ENCODE measurements around the gene MYLK2.

MYLK2 gene

DNA sequence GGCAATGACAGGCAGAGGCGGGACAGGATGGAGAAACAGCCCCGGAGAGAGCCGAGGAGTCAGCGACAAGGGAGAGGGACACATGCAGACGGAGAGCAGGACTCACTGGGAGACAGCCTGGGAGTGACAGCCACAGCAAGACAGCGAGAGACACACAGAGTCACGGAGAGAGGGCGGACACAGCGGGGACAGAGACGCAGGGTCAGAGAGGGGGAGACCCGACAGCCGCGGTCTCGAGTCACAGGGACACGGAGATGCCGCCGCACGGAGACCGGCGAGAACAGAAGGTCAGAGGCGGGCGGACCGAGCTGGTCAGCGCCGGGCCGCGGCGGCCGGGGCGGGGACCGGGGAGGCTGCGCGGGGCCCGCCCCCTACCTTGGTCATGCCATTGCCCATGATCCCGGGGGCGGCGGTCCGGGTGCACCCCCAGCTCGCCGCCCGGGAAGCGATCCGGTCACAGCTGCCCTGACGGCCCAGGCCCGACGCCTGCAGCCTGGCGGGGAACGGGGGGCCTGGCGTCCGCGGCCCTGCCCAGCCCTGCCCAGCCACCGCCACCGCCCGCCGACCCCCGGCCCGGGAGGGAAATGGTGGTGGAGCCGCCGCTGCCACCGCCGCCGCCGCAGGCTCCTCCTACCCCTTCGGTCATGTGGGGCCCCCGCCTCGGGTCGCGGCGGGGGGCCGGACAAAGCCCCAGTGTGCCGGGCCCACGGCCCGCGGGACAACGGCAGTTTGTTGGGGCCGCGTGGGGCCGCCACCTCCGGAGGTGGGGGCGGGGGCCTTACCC lies 51.0 kb downstream of the MYLK2 start, which contains the start of the genes DUSP15 and TTLL9:
TSS of gene DUSP15 (minus strand) at position 586 of the 784 bp plus-strand sequence. CDS start at position 396, 190 bp downstream.
TSS of gene TTLL9 (plus strand) at position 693 of the 784 bp plus-strand sequence. CDS start 493 bp downstream, outside the sequence.
- no peak for DNase-seq
- Histone ChIP-seq H2BK120ac (ENCODE audit: low read depth, low read length) (no peak within 1 kb of the TSS), H2BK15ac (replicated peaks; ENCODE audit: low read depth) (no peak within 1 kb of the TSS), H3K4me1 (ENCODE audit: control insufficient read depth, low read depth, low read length) (no peaks in the 10 kb centered on the region), H3K4me3 (ENCODE audit: low read length) (peak within 1 kb of the TSS; percentile 39), H4K8ac (ENCODE audit: low read depth, low read length) (no peak within 1 kb of the TSS), H3K4me2 (ENCODE audit: low read length) (peak within 1 kb of the TSS; percentile 98), H3K4ac (ENCODE audit: low read depth, low read length) (no peak within 1 kb of the TSS), H3K27me3 (ENCODE audit: insufficient read depth, low read length, poor library complexity) (peaks cover 8% of the 10 kb centered on the region), H3K56ac (ENCODE audit: low read length) (peak within 1 kb of the TSS; percentile 91), H3K79me1 (ENCODE audit: low read length) (no peaks in the 10 kb centered on the region), H3K9ac (ENCODE audit: low read length) (peak within 1 kb of the TSS; percentile 68), H3K27ac (ENCODE audit: low read depth, low read length) (no peak within 1 kb of the TSS), H2AK5ac (ENCODE audit: low read length) (no peak within 1 kb of the TSS), H3K18ac (ENCODE audit: low read length) (no peak within 1 kb of the TSS), H3K79me2 (ENCODE audit: control insufficient read depth, insufficient read depth, low read length) (no peaks in the 10 kb centered on the region), H3K23ac (ENCODE audit: low read length) (no peak within 1 kb of the TSS), H2BK5ac (ENCODE audit: low read length) (no peak within 1 kb of the TSS), H4K5ac (ENCODE audit: low read length) (no peak within 1 kb of the TSS), H3K36me3 (ENCODE audit: control insufficient read depth, insufficient read depth, low read length) (no peaks in the 10 kb centered on the region)
- WGBS (ENCODE audit: extremely low coverage, insufficient coverage, low lambda C conversion rate) = no CpG with 5 or more reads among the region's 80 CpGs

DNA sequence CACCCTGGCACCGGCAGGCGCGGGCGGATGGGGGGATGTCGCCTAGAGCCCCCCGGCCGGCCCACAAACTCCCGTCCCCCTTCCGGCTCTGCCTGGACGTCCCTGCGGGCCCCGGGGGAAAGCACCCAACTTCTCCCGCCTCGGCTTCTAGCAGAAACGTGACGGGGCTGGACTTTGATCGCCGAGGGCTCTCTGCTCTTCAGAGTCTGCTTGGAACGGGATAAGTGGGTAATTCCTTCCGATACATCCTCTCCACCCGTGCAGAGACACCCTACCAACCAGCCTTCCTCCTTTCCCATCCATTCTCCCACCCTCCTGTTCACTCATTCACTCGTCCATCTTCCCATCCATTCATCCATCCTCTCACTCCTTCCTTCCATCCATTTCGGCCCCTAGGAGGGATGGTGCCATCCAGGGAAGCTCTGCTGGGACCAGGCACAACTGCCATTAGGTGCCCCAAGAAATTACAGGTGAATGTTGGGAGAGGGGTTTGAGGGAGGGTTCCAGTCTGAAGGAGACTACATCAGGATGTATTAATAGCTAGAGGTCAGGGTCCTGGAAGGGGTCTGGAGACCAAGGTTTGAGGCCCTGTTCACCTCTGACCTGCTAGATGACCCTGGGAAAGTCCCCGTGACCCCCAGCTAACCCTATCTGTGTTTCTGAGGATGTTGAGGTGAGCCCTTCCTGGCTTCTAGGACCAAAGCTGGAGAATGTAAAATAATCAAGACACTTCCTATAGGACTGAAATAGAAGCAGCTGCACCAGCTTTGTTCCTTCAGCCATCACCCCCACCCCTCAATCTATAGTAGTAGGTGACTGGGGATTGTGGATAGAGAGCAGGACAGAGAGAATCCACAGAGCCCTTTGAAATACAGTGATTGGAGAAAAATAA lies 51.8 kb downstream of the MYLK2 start:
- no peak overlapping the region for H3K4ac ChIP-seq (ENCODE audit: low read depth, low read length)
- no peaks in the 10 kb centered on the region for H3K36me3 ChIP-seq (ENCODE audit: control insufficient read depth, insufficient read depth, low read length)
- no peak overlapping the region for H2BK5ac ChIP-seq (ENCODE audit: low read length)
- H3K79me2 ChIP-seq (ENCODE audit: control insufficient read depth, insufficient read depth, low read length) = no peaks in the 10 kb centered on the region
- peak overlapping the region; percentile 68 for H3K9ac ChIP-seq (ENCODE audit: low read length)
- H3K4me1 ChIP-seq (ENCODE audit: control insufficient read depth, low read depth, low read length) = no peaks in the 10 kb centered on the region
- H3K56ac ChIP-seq (ENCODE audit: low read length) = peak overlapping the region; percentile 91
- no peak overlapping the region for H4K5ac ChIP-seq (ENCODE audit: low read length)
- no peak overlapping the region for H2AK5ac ChIP-seq (ENCODE audit: low read length)
- peak overlapping the region; percentile 98 for H3K4me2 ChIP-seq (ENCODE audit: low read length)
- no peak overlapping the region for H4K8ac ChIP-seq (ENCODE audit: low read depth, low read length)
- no peaks in the 10 kb centered on the region for H3K79me1 ChIP-seq (ENCODE audit: low read length)
- H3K27me3 ChIP-seq (ENCODE audit: insufficient read depth, low read length, poor library complexity) = peaks cover 8% of the 10 kb centered on the region
- no CpG with 5 or more reads among the region's 24 CpGs for WGBS (ENCODE audit: extremely low coverage, insufficient coverage, low lambda C conversion rate)
- no peak overlapping the region for H2BK120ac ChIP-seq (ENCODE audit: low read depth, low read length)
- H3K18ac ChIP-seq (ENCODE audit: low read length) = no peak overlapping the region
- H3K27ac ChIP-seq (ENCODE audit: low read depth, low read length) = no peak overlapping the region
- no peak overlapping the region for H3K4me3 ChIP-seq (ENCODE audit: low read length)
- DNase-seq = no peak
- H3K23ac ChIP-seq (ENCODE audit: low read length) = no peak overlapping the region
- no peak overlapping the region for H2BK15ac ChIP-seq (replicated peaks; ENCODE audit: low read depth)

DNA sequence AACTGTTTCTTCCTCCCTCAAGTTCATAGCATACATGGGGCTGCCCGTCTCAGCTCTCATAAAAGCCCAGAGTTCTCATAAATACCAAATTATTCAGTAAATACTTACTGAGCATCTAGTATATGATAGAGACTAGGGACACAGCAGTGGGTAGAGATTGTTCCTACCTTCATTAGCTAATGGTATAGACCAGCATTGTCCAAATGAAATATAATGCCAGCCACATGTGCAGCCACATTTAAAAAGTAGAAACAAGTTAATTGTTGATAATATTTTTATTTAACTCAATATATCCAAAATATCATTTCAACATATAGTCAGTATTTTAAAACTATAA lies 52.4 kb downstream of the MYLK2 start:
- H3K4me2 ChIP-seq (ENCODE audit: low read length) = no peak overlapping the region
- no peaks in the 10 kb centered on the region for H3K79me1 ChIP-seq (ENCODE audit: low read length)
- H3K56ac ChIP-seq (ENCODE audit: low read length) = no peak overlapping the region
- H3K79me2 ChIP-seq (ENCODE audit: control insufficient read depth, insufficient read depth, low read length) = no peaks in the 10 kb centered on the region
- H3K27ac ChIP-seq (ENCODE audit: low read depth, low read length) = no peak overlapping the region
- DNase-seq = no peak
- no peak overlapping the region for H3K18ac ChIP-seq (ENCODE audit: low read length)
- H3K4me3 ChIP-seq (ENCODE audit: low read length) = no peak overlapping the region
- no peak overlapping the region for H2AK5ac ChIP-seq (ENCODE audit: low read length)
- H3K9ac ChIP-seq (ENCODE audit: low read length) = no peak overlapping the region
- H4K5ac ChIP-seq (ENCODE audit: low read length) = no peak overlapping the region
- no CpG with 5 or more reads among the region's 1 CpG for WGBS (ENCODE audit: extremely low coverage, insufficient coverage, low lambda C conversion rate)
- H3K36me3 ChIP-seq (ENCODE audit: control insufficient read depth, insufficient read depth, low read length) = no peaks in the 10 kb centered on the region
- H3K23ac ChIP-seq (ENCODE audit: low read length) = no peak overlapping the region
- no peaks in the 10 kb centered on the region for H3K4me1 ChIP-seq (ENCODE audit: control insufficient read depth, low read depth, low read length)
- H2BK120ac ChIP-seq (ENCODE audit: low read depth, low read length) = no peak overlapping the region
- no peak overlapping the region for H4K8ac ChIP-seq (ENCODE audit: low read depth, low read length)
- no peak overlapping the region for H2BK5ac ChIP-seq (ENCODE audit: low read length)
- H3K4ac ChIP-seq (ENCODE audit: low read depth, low read length) = no peak overlapping the region
- H2BK15ac ChIP-seq (replicated peaks; ENCODE audit: low read depth) = no peak overlapping the region
- H3K27me3 ChIP-seq (ENCODE audit: insufficient read depth, low read length, poor library complexity) = peaks cover 8% of the 10 kb centered on the region

DNA sequence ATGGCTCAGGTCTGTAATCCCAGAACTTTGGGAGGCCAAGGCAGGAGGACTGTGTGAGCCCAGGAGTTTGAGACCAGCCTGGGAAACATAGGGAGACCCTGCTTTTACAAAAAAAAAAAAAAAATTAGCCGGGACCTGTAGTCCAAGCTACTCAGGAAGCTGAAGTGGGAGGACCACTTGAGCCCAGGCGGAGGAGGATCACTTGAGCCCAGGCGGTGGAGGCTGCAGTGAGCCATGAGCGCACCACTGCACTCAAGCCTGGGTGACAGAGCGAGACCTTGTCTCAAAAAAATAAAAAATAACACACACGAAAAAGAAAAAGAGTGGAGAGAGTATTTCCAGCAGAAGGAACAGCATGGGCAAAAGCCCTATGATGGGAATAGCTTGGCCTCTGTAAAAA lies 53.2 kb downstream of the MYLK2 start:
- no peak overlapping the region for H3K4me3 ChIP-seq (ENCODE audit: low read length)
- H2AK5ac ChIP-seq (ENCODE audit: low read length) = no peak overlapping the region
- DNase-seq = no peak
- no peak overlapping the region for H2BK5ac ChIP-seq (ENCODE audit: low read length)
- H3K4me1 ChIP-seq (ENCODE audit: control insufficient read depth, low read depth, low read length) = no peaks in the 10 kb centered on the region
- no peaks in the 10 kb centered on the region for H3K79me1 ChIP-seq (ENCODE audit: low read length)
- no peaks in the 10 kb centered on the region for H3K79me2 ChIP-seq (ENCODE audit: control insufficient read depth, insufficient read depth, low read length)
- H3K9ac ChIP-seq (ENCODE audit: low read length) = no peak overlapping the region
- H3K18ac ChIP-seq (ENCODE audit: low read length) = no peak overlapping the region
- no peaks in the 10 kb centered on the region for H3K36me3 ChIP-seq (ENCODE audit: control insufficient read depth, insufficient read depth, low read length)
- no peak overlapping the region for H4K8ac ChIP-seq (ENCODE audit: low read depth, low read length)
- no peak overlapping the region for H3K4me2 ChIP-seq (ENCODE audit: low read length)
- H2BK15ac ChIP-seq (replicated peaks; ENCODE audit: low read depth) = no peak overlapping the region
- H2BK120ac ChIP-seq (ENCODE audit: low read depth, low read length) = no peak overlapping the region
- H3K27me3 ChIP-seq (ENCODE audit: insufficient read depth, low read length, poor library complexity) = peaks cover 8% of the 10 kb centered on the region
- H3K56ac ChIP-seq (ENCODE audit: low read length) = no peak overlapping the region
- H4K5ac ChIP-seq (ENCODE audit: low read length) = no peak overlapping the region
- H3K4ac ChIP-seq (ENCODE audit: low read depth, low read length) = no peak overlapping the region
- no peak overlapping the region for H3K23ac ChIP-seq (ENCODE audit: low read length)
- WGBS (ENCODE audit: extremely low coverage, insufficient coverage, low lambda C conversion rate) = no CpG with 5 or more reads among the region's 6 CpGs
- H3K27ac ChIP-seq (ENCODE audit: low read depth, low read length) = no peak overlapping the region

DNA sequence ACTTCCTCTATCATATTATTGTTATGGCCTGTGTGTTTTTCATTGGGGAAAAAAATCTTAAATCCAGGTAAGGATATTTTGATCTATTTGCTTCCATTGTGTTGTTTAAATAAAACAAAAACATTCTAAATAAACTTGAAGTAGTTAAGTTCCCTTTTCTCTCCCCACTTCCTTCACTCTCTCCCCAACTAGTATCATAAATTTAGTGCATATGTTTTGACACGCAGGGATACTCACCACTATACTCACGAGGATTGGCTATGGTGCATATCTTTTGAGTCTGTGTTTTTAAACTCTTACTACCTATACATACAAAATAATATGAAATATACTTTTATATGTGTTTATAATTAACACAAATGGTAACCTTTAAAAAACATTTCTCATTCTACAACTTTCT lies 56.5 kb downstream of the MYLK2 start:
- H2AK5ac ChIP-seq (ENCODE audit: low read length) = no peak overlapping the region
- no peak overlapping the region for H3K4ac ChIP-seq (ENCODE audit: low read depth, low read length)
- no peak overlapping the region for H2BK15ac ChIP-seq (replicated peaks; ENCODE audit: low read depth)
- no peaks in the 10 kb centered on the region for H3K4me1 ChIP-seq (ENCODE audit: control insufficient read depth, low read depth, low read length)
- H3K79me2 ChIP-seq (ENCODE audit: control insufficient read depth, insufficient read depth, low read length) = no peaks in the 10 kb centered on the region
- no peak overlapping the region for H2BK120ac ChIP-seq (ENCODE audit: low read depth, low read length)
- no peak overlapping the region for H4K8ac ChIP-seq (ENCODE audit: low read depth, low read length)
- H3K23ac ChIP-seq (ENCODE audit: low read length) = no peak overlapping the region
- H3K36me3 ChIP-seq (ENCODE audit: control insufficient read depth, insufficient read depth, low read length) = no peaks in the 10 kb centered on the region
- H3K79me1 ChIP-seq (ENCODE audit: low read length) = no peaks in the 10 kb centered on the region
- no peak overlapping the region for H3K4me2 ChIP-seq (ENCODE audit: low read length)
- peaks cover 5% of the 10 kb centered on the region for H3K27me3 ChIP-seq (ENCODE audit: insufficient read depth, low read length, poor library complexity)
- WGBS (ENCODE audit: extremely low coverage, insufficient coverage, low lambda C conversion rate) = no CpG with 5 or more reads among the region's 2 CpGs
- no peak overlapping the region for H3K56ac ChIP-seq (ENCODE audit: low read length)
- no peak overlapping the region for H3K9ac ChIP-seq (ENCODE audit: low read length)
- H3K4me3 ChIP-seq (ENCODE audit: low read length) = no peak overlapping the region
- H3K27ac ChIP-seq (ENCODE audit: low read depth, low read length) = no peak overlapping the region
- no peak for DNase-seq
- H3K18ac ChIP-seq (ENCODE audit: low read length) = no peak overlapping the region
- no peak overlapping the region for H4K5ac ChIP-seq (ENCODE audit: low read length)
- no peak overlapping the region for H2BK5ac ChIP-seq (ENCODE audit: low read length)

All from mesendoderm (in vitro differentiated cells).